GM12891 (cell line): Measurements from ENCODE around the gene CCDC74A.
"Not testable (repeated sequence)": the region's sequence is repeated elsewhere in the genome, so short reads cannot be mapped to it uniquely, and the experiment has no call there.

Experiments used
- DNase-seq: peaks from one replicate; pipeline ENCODE4 v3.0.0; 2011; ENCODE audit warnings: low spot score; ENCODE audit not compliant: insufficient read length
- FAIRE-seq: peaks from 2 replicates; lab custom pipeline; 2011; peaks lifted over from hg19 to GRCh38; lab: Jason Lieb, UNC
- PAX5 ChIP-seq: IDR thresholded peaks from 2 replicates; pipeline ENCODE4 v1.6.1; 2011; ENCODE audit warnings: low read length, moderate library complexity, mild to moderate bottlenecking; ENCODE audit not compliant: insufficient read depth, severe bottlenecking
- POLR2A ChIP-seq: IDR thresholded peaks from 2 replicates; pipeline ENCODE4 v1.6.1; 2011; ENCODE audit warnings: low read depth, low read length, control low read depth
- POLR2AphosphoS5 ChIP-seq: IDR thresholded peaks from 2 replicates; pipeline ENCODE4 v1.6.1; 2011; ENCODE audit warnings: low read depth, low read length, control low read depth
- POU2F2 ChIP-seq: IDR thresholded peaks from 2 replicates; pipeline ENCODE4 v1.6.1; 2011; ENCODE audit warnings: low read depth, mild to moderate bottlenecking, control low read depth, low read length, moderate library complexity
- SPI1 ChIP-seq: IDR thresholded peaks from 2 replicates; pipeline ENCODE4 v1.6.1; 2011; ENCODE audit warnings: low read depth, low read length, control low read depth
- TAF1 ChIP-seq: IDR thresholded peaks from 2 replicates; pipeline ENCODE4 v1.6.1; 2011; ENCODE audit warnings: low read depth, low read length, control low read depth

Gene CCDC74A

GRCh38 chr2:131521961-131522781 is 5.5 kb upstream of the CCDC74A start:
- TF ChIP-seq TAF1 (no peak), POLR2A (no peak), SPI1 (no peak), PAX5 (no peak), POU2F2 (no peak), POLR2AphosphoS5 (no peak)
- no peak for DNase-seq
- FAIRE-seq, result no peak

DNA sequence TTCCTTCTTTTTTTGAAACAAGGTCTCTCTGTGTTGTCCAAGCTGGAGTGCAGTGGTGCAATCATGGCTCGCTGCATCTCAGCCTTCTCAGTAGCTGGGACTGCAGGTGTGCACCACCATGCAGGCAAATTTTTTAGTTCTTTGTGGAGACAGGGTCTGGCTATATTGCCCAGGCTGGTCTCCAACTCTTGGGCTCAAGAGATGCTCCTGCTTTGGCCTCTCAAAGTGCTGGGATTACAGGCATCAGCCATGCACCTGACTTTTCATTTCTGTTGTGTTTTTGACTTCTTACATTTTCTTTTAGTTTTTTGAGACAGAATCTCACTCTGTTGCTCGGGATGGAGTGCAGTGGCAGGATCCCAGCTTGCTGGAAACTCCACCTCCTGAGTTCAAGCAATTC is 2.4 kb upstream of the CCDC74A start:
- not testable (repeated sequence) for DNase-seq, FAIRE-seq

DNA sequence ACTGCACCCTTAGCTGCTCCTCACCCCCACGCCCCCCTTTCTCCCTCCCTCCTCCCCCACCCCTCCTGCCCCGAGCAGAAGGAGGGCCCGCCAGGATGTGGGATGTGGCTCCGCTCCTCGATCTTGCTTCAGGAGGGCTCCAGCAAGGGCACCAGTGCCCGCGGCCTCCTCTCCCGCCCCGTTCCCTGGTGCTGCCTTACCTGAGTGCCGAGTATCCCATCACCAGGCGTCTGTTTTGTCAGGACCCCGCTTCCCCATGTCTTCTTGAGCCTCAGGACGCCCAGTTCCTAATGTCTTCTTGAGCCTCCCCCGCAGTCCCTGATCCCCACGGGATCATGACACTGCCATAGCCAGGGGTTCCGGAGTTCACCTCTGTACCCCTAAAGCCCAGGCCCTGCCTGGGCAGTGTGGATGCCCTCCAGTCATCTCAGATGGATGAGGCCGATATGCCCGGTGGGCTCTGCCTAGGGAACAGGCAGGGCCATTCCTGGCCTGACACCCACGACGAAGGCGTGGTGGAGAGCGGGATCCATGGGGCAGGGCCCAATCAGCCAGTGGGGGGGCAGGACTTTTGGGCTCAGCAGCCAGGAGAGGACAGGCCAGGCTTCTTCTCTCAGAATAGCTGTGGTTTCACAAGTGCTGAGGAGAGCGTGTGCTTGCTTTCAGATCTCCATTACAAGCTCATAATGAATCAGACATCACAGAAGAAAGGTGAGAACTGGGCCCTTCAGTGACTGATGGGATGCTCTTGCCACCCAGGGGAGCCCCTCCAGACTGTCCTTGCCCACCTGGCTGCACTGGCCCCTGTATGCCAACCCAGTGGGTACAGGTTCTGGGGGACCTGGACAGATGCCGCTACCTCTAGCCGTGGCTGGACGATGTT is 1.5 kb downstream of the CCDC74A start:
- TF ChIP-seq SPI1, result peak; percentile 76
- not testable (repeated sequence) for DNase-seq
- FAIRE-seq, result peak; percentile 84

DNA sequence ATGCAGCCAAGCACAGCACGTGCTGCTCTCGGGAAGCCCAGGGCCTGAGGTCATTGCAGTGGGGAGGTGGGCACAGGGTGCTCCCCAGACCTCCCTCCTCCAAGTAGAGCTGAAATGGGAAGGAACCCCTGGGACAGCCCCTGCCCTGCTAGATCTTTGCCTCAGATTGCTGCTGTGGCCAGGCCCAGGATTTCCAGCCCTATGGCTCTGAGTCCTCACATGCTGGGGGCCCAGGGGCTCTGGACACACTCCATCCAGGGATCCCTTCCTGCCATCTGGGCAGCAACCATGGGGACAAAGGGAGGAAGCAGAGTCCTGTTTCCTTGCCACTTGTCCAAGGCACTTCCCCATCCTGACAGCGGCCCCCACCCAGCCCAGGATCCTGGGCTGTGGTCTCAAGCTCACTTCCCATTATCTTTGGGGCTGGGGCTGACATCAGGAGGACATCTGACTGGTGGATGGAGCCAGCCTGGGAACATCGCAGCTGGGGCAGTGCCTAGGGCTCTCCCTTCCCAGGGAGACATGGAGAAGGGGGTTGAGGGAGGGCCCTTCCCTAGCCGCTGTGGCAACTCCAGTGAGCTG is 2.3 kb downstream of the CCDC74A start:
- FAIRE-seq, result peak; percentile 40
- DNase-seq, result not testable (repeated sequence)

DNA sequence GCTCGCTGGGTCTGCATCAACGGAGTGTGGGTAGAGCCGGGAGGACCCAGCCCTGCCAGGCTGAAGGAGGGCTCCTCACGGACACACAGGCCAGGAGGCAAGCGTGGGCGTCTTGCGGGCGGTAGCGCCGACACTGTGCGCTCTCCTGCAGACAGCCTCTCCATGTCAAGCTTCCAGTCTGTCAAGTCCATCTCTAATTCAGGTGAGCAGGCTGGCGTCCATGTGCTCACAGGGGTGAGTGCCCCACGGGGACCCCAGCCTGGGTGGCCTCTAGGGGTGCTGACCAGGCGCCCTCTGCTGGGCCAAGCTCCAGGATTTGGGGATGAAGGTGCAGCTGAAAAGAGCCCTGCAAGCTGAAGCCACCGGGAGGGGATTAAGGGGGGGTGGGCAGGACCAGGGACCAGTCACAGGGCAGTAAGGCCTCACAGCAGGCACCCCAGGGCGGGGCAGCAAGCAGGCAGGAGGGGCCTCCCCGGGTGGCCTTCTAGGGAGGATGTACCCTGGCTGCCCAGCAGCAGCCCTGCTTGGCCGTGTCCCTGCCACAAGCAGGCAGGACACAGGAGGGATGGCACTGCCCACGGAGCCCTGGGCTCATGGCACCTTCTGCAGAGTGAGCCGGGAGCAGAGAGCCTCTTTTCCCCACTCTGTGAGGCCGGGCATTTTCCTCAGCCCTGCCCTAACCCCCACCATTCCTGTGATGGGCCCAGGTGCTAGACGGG is 3.1 kb downstream of the CCDC74A start:
- FAIRE-seq, DNase-seq: not testable (repeated sequence)

DNA sequence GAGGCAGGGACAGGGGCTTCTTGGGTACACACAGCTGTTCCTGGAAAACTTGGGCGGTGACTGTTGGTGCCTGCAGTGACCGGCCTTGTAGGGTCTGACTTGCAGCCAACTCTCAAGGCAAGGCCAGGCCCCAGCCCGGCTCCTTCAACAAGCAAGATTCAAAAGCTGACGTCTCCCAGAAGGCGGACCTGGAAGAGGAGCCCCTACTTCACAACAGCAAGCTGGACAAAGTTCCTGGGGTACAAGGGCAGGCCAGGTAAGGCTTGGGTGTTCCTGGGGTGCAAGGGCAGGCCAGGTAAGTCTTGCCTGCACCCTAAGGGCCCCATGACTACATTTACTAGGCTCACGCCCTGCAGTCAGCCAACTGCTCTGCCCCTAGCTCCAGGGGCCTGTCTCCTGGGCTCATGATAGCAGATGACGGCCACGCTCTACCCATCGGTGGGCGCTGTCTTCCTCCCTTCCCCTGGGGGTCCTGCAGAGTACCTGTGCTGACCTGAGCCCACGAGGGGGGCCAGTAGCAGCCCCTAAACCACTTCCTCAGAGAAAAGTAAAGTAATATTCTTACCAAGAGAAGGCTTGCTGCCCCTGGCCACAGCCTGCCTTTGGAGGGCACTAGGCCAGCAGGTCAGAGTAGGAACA is 4.0 kb downstream of the CCDC74A start:
- DNase-seq, FAIRE-seq: not testable (repeated sequence)

GRCh38 chr2:131532723-131533608 is 5.3 kb downstream of the CCDC74A start:
- not testable (repeated sequence) for DNase-seq
- FAIRE-seq, result peak; percentile 80

DNA sequence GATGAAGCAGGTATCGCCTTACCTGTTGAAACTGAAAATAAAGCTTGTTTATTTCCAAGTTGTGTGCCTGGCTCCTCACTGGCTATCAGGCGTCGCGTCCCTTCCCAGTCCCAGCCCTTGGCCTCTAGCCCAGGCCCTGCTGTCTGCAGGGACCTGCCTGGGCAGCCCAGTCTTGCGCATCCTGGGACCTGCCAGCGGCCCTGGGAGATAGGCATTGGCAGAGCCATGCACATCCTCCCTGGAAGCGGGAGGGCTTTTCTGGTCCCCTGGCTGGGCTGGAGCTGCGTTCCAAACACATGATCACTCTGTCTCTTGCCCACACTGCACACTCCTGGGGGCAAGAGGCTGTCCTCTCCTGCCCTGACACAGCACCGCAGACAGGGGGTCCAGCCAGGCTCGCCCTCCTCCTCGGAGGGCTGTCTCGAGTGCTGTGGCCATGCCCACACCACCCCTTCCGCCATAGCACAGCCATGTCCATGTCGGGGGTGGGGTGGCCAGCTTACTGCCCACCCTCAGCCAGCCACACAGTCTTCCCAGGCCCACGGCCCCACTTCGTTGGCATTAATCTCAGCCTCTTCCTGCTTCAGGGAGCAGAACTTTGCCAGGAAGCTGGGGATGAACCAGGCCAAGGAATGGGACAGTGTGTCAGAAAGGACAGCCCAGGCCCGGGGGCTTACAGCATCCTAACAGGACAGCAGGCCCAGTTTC is 6.1 kb downstream of the CCDC74A start:
- FAIRE-seq, DNase-seq: not testable (repeated sequence)

GRCh38 chr2:131534317-131534672 is 6.6 kb downstream of the CCDC74A start:
- not testable (repeated sequence) for FAIRE-seq, DNase-seq

- not testable (repeated sequence) for DNase-seq, FAIRE-seq
Measured at GRCh38 chr2:131534965-131535364, 7.3 kb downstream of the CCDC74A start.
